Fibroblast of gingiva (primary cell): ENCODE measurements around the gene CST7.

ENCODE experiments used
- DNase-seq: peaks from one replicate; pipeline ENCODE4 v3.0.0-alpha.2; 2011; ENCODE audit warnings: low read depth

The CST7 gene

GRCh38 chr20:24964506-24964840 is 15.4 kb downstream of the CST7 start:
- no peak for DNase-seq

DNA sequence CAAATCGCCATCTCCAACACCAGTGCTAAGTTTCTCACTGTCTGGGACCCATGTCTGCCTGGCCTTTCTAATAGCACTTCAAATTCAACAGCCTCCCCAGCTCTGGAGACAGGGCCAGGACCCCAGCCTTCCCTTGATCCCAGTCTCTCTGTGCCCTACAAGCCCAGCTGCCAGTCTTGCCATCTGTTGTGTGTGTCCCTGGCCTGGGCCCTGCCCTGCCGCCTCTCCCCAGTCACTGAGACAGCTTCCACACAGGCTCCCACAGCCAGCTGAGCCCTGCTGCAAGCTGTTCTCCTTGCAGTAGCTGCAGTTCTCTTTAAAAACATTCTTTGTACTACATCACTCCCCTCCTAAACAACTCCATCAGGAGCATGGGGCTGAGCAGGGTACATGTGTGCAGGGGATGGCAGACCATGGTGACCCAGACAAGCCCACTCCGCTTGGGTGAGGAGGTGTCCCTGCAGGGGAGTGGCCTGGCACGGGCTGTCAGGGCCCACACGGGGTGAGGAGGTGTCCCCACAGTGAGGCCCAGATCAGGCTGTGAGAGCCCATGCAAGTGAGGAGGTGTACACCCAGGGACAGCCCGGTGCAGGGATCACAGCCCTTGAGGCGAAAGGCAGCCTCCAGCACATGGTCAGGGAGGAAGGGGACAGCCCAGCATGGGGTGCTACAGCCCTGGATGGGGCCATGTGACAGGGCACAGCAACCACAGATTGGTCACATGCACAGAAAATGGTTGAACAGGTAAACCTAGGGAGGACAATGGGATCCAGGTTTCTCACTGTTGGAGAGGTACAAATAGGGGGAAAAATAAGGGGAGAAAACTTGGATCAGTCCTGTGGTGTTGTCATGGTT is 16.2 kb downstream of the CST7 start:
- no peak for DNase-seq

GRCh38 chr20:24966317-24967012 is 17.4 kb downstream of the CST7 start:
- no peak for DNase-seq

GRCh38 chr20:24968278-24968800 is 19.3 kb downstream of the CST7 start:
- no peak for DNase-seq

DNA sequence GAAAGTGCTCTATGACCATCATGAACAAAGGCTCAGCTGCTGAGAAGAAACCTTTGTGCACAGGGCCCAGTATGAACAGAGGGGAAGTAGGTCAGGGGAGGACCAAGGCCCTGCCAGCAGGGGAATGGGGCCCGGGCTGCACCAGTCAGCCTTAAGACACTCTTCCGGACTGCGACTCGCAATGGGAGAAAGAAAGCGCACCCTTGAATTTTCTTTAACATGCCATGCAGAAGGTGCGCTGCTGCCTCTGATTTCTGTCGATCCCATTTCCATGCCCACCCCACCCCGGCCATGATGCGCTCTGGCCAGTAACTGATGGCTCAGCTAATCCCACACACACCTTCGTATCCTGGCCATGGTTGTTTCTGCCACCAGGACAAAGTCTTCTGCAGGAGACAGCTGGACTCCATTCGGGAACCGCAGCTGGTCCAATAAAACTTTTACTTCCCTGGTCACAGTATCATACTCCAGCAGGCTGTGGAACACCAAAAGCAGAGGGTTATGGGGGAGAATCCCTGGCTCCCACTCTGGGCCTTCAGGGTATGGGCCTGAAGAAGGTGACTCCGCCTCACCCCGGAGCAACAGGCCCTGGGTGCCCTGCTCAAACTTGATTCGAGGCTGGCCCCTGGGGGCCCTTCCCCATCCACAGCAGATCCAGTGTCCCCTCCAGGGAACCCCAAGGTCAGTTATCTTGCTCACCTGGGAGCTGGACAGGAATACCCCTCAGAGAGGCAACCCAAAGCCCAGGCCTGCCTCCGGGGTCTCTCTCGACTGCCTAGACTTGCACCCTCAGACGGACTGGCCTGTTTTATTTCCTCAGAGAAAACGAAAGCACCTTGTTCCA is 20.3 kb downstream of the CST7 start:
- DNase-seq: no peak

- no peak for DNase-seq
Observed at GRCh38 chr20:24970030-24970553, 21.0 kb downstream of the CST7 start.

DNA sequence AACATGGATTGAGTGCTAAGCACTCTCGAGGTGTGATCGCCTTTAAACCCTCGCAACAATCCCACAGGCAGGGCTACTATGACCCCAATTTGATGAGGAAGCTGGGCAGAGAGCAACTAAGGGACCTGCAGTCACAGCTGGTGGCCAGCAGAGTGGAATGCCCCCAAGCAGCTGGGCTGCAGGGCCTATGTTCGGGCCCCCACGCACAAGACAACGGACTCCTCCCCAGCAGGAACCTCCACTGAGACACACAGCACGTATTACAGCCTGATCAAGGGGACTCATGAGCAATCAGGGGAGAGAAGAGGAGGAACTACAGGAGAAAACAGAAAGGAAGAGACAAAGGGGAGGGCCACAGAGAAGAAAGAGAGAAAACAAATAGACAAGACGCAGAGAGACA is 21.7 kb downstream of the CST7 start:
- DNase-seq: no peak

DNA sequence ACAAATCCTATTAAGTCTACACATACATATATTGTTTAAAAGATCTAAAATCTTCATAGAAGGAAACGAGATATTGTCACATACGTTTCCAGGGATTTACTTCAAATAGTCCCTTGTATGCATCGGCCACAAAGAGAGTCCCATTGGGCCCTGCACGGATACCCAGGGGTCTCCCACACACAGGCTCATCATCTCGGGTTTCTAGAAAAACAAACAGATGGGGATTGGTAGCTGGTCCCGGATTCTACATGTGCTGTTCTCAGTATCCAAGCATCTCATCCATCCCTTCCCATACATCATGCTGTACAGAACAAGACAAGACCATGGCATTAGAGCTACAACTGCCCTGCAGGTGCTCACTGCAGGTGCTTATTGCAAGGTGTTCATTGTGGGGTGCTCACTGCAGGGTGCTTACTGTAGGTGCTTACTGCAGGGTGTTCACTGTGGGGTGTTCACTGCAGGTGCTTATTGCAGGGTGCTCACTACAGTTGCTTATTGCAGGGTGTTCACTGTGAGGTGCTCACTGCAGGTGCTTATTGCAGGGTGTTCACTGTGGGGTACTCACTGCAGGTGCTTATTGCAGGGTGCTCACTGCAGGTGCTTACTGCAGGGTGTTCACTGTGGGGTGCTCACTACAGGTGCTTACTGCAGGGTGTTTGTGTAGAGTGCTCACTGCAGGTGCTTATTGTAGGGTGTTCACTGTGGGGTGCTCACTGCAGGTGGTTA is 22.5 kb downstream of the CST7 start:
- no peak for DNase-seq

- DNase-seq: no peak
Observed at GRCh38 chr20:24972341-24972740, 23.3 kb downstream of the CST7 start.

- DNase-seq: no peak
Observed at GRCh38 chr20:24977336-24977735, 28.3 kb downstream of the CST7 start.

- DNase-seq: no peak
Observed at GRCh38 chr20:24977797-24978196, 28.7 kb downstream of the CST7 start.

DNA sequence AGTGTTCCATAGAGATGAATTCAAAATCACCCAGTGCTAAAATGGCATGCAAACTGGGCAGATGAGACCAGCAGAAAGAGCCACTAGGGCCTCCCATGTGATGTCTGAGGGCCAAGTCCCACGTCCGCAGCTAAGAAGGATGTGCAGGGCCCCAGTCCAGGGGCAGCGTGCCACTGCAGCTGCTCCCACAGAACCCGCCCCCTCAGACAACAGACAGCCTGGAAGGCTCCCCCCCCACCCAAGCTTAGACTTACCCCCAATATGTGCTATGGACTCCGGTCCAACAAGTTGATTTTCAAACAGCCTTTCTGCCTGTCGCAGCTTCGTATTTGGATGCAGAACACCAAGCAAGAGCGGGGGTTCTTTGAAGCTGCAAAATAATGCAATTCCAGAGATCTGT is 29.4 kb downstream of the CST7 start:
- DNase-seq: no peak

DNA sequence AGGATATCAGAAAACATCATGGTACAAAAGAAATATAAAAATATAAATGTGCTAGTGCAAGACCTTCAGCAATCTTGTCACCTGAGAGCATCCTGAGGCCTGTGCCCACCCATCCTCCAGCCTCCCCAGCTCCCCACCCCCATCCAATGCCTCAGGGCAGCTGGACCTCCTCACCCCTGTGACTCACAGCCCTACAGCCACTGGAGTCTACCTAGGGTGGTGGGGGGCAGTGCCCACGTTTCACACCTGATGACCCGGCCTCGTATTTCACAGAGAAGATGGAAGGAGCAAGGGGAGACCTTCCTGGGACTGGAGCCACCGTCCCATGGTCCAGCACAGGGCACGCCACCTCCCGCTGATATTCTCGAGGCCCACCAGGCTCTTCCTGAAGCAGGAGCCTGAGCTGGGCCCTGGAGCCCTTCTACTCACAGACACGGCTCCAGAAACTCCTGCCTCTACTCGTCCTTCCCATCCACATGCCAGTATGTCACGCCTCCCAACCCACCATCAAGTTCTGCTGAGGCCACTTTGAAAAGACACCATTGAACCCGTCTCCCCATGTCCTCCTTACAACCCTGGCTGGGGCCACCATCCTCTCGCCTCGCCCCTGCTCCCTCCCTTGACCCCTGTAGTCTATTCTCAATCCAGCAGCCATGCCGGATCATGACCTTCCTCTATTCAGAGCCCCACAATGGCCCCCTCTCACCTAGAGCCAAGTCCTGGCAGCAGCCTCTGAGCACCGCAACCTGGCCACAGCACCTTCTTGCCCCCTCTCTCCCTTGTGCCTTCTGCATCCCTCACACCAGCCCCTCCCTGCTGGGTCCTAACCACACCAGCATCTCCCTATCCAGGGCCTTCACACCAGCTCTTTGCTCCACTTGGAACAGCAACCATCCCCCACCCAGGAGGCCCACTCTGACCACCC is 30.2 kb downstream of the CST7 start:
- DNase-seq: no peak

GRCh38 chr20:24980291-24981053 is 31.4 kb downstream of the CST7 start:
- no peak for DNase-seq

GRCh38 chr20:24981282-24981681 is 32.2 kb downstream of the CST7 start:
- no peak for DNase-seq

GRCh38 chr20:24981790-24982189 is 32.7 kb downstream of the CST7 start:
- DNase-seq: no peak

DNA sequence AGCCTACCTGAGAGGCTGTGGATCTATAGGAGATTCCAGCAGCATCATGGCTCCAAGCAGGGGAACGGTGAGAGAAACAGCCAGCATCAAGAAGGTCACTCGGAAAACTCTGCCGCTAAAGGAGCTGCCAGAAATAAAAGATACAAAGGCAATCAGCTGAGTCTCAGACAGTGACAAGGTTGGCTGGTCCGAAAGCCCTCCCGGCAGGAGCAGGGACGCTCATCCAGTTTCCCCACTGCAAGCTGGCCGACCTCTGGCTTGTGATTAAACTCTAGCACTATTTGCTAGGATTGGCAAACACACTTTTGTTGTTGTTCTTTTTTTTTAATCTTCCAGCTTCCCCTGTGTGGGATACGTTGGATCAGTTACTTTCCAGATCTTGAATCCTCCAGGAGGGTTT is 34.8 kb downstream of the CST7 start:
- no peak for DNase-seq

DNA sequence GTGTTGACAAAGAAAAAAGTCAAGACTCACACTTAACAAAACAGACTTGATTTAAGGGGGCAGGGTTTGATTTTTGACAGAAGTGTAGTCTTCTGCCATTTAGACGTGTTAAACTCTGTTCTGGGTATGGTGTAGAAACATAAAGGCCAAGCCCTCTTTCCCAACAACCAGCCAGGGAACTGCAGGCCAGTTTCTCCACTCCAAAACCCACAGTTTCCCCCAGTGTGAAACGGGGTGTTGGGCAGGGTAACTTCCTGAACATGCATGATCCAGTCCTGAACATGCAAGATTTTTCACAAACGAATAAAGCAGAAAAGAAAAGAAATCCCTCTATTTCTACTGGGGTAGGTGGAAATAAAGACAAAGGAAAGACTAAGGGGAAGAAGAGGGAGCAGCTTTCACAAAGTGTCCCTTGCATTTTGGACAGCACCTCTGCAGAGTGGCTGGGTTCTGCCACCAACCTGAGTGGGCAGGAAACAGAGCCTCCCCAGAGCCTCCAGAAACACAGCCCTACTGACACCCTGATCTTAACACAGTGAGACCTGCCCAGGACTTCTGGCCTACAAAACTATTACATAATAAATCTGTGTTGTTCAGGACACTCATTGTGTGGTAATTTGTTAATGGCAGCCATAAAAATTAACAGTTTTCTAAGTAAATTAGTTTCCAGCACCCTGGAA is 36.0 kb downstream of the CST7 start:
- no peak for DNase-seq

- no peak for DNase-seq
Observed at GRCh38 chr20:24985802-24986201, 36.7 kb downstream of the CST7 start.
